Activated naive CD8-positive, alpha-beta T cell treated with anti-CD3 and anti-CD28 coated beads for 36 hours (primary cell): ENCODE measurements around the gene CSMD2. TPM values are rescaled to one million over a fixed set of nuclear protein-coding genes. Genes with fewer than 3 reads are reported as not detected.
A peak's percentile ranks its signal among the peaks of the same experiment; 100 is the strongest.

ENCODE experiments used
- DNase-seq: peaks from one replicate; pipeline ENCODE4 v3.0.0; 2021
- H3K27ac Mint-ChIP-seq: one replicate; pipeline ENCODE4 v1.8.0; 2022; ENCODE audit warnings: mild to moderate bottlenecking, moderate library complexity, mixed read lengths
- H3K27me3 Mint-ChIP-seq: one replicate; pipeline ENCODE4 v1.8.0; 2022; ENCODE audit warnings: mild to moderate bottlenecking, mixed read lengths
- H3K36me3 Mint-ChIP-seq: one replicate; pipeline ENCODE4 v1.8.0; 2021; ENCODE audit warnings: mild to moderate bottlenecking, mixed read lengths
- H3K4me1 Mint-ChIP-seq: one replicate; pipeline ENCODE4 v1.8.0; 2021; ENCODE audit warnings: mixed read lengths
- H3K4me3 Mint-ChIP-seq: one replicate; pipeline ENCODE4 v1.8.0; 2022; ENCODE audit warnings: mild to moderate bottlenecking, moderate library complexity, mixed read lengths
- H3K9me3 Mint-ChIP-seq: one replicate; pipeline ENCODE4 v1.8.0; 2022; ENCODE audit warnings: mixed read lengths
- total RNA-seq, 2 experiments: library from RNA; stranded (reverse); gene quantifications; one replicate each; pipeline ENCODE4 v1.2.3, GENCODE V29; 2021

The CSMD2 gene
- total RNA-seq, 2 experiments from 2014 or later, result not detected

GRCh38 chr1:33508151-33508550 lies 656.9 kb downstream of the CSMD2 start:
- Mint-ChIP-seq H3K4me3 (no peak overlapping the region), H3K4me1 (peaks cover 2% of the 10 kb centered on the region), H3K27me3 (peaks cover 3% of the 10 kb centered on the region), H3K9me3 (no peaks in the 10 kb centered on the region), H3K27ac (no peak overlapping the region), H3K36me3 (no peaks in the 10 kb centered on the region)
- DNase-seq, result no peak

- no peak overlapping the region for H3K27ac Mint-ChIP-seq
- no peaks in the 10 kb centered on the region for H3K36me3 Mint-ChIP-seq
- no peak overlapping the region for H3K4me3 Mint-ChIP-seq
- H3K9me3 Mint-ChIP-seq, result peaks cover under 1% of the 10 kb centered on the region
- no peak for DNase-seq
- peaks cover 2% of the 10 kb centered on the region for H3K4me1 Mint-ChIP-seq
- H3K27me3 Mint-ChIP-seq, result peaks cover 3% of the 10 kb centered on the region
Measured at GRCh38 chr1:33507661-33508060, 657.4 kb downstream of the CSMD2 start.

- Mint-ChIP-seq H3K4me1 (no peaks in the 10 kb centered on the region), H3K4me3 (no peak overlapping the region), H3K27me3 (no peaks in the 10 kb centered on the region), H3K27ac (no peak overlapping the region), H3K9me3 (peaks cover 4% of the 10 kb centered on the region), H3K36me3 (peaks cover 3% of the 10 kb centered on the region)
- DNase-seq, result no peak
Measured at GRCh38 chr1:33503506-33503905, 661.5 kb downstream of the CSMD2 start.

GRCh38 chr1:33502726-33503125 lies 662.3 kb downstream of the CSMD2 start:
- Mint-ChIP-seq H3K4me3 (no peak overlapping the region), H3K36me3 (peaks cover 6% of the 10 kb centered on the region), H3K9me3 (peaks cover 4% of the 10 kb centered on the region), H3K27ac (no peak overlapping the region), H3K4me1 (no peaks in the 10 kb centered on the region), H3K27me3 (no peaks in the 10 kb centered on the region)
- DNase-seq, result no peak

GRCh38 chr1:33501774-33502173 lies 663.3 kb downstream of the CSMD2 start:
- H3K4me3 Mint-ChIP-seq, result no peak overlapping the region
- H3K27ac Mint-ChIP-seq, result no peak overlapping the region
- no peak for DNase-seq
- peaks cover 11% of the 10 kb centered on the region for H3K9me3 Mint-ChIP-seq
- H3K4me1 Mint-ChIP-seq, result no peaks in the 10 kb centered on the region
- H3K27me3 Mint-ChIP-seq, result no peaks in the 10 kb centered on the region
- H3K36me3 Mint-ChIP-seq, result peaks cover 15% of the 10 kb centered on the region

GRCh38 chr1:33501309-33501708 lies 663.7 kb downstream of the CSMD2 start:
- Mint-ChIP-seq H3K27ac (no peak overlapping the region), H3K27me3 (no peaks in the 10 kb centered on the region)

GRCh38 chr1:33500547-33500946 lies 664.5 kb downstream of the CSMD2 start:
- H3K4me1 Mint-ChIP-seq, result no peaks in the 10 kb centered on the region
- no peak overlapping the region for H3K27ac Mint-ChIP-seq
- peaks cover 25% of the 10 kb centered on the region for H3K36me3 Mint-ChIP-seq
- peaks cover 18% of the 10 kb centered on the region for H3K9me3 Mint-ChIP-seq
- DNase-seq, result no peak
- H3K4me3 Mint-ChIP-seq, result no peak overlapping the region
- no peaks in the 10 kb centered on the region for H3K27me3 Mint-ChIP-seq

More at GRCh38 chr1:33501309-33501708, 663.7 kb downstream of the CSMD2 start:
- Mint-ChIP-seq H3K9me3 (peaks cover 14% of the 10 kb centered on the region), H3K4me1 (no peaks in the 10 kb centered on the region), H3K4me3 (no peak overlapping the region), H3K36me3 (peaks cover 17% of the 10 kb centered on the region)
- DNase-seq, result no peak

- Mint-ChIP-seq H3K4me1 (no peaks in the 10 kb centered on the region), H3K4me3 (no peak overlapping the region), H3K36me3 (peaks cover 53% of the 10 kb centered on the region), H3K27me3 (no peaks in the 10 kb centered on the region), H3K9me3 (peaks cover 42% of the 10 kb centered on the region), H3K27ac (no peak overlapping the region)
- no peak for DNase-seq
Measured at GRCh38 chr1:33497410-33497809, 667.6 kb downstream of the CSMD2 start.

GRCh38 chr1:33494929-33495328 lies 670.1 kb downstream of the CSMD2 start:
- DNase-seq, result no peak
- no peak overlapping the region for H3K27ac Mint-ChIP-seq
- no peaks in the 10 kb centered on the region for H3K27me3 Mint-ChIP-seq
- no peak overlapping the region for H3K4me3 Mint-ChIP-seq
- H3K4me1 Mint-ChIP-seq, result no peaks in the 10 kb centered on the region
- H3K9me3 Mint-ChIP-seq, result peaks cover 42% of the 10 kb centered on the region
- peaks cover 72% of the 10 kb centered on the region for H3K36me3 Mint-ChIP-seq

- Mint-ChIP-seq H3K9me3 (peaks cover 17% of the 10 kb centered on the region), H3K27ac (no peak overlapping the region), H3K36me3 (peaks cover 70% of the 10 kb centered on the region), H3K27me3 (no peaks in the 10 kb centered on the region), H3K4me1 (no peaks in the 10 kb centered on the region), H3K4me3 (no peak overlapping the region)
- no peak for DNase-seq
Measured at GRCh38 chr1:33488624-33489023, 676.4 kb downstream of the CSMD2 start.

GRCh38 chr1:33482412-33482811 lies 682.6 kb downstream of the CSMD2 start:
- peaks cover 9% of the 10 kb centered on the region for H3K9me3 Mint-ChIP-seq
- DNase-seq, result no peak
- no peak overlapping the region for H3K4me3 Mint-ChIP-seq
- no peaks in the 10 kb centered on the region for H3K4me1 Mint-ChIP-seq
- no peak overlapping the region for H3K27ac Mint-ChIP-seq
- H3K36me3 Mint-ChIP-seq, result peaks cover 43% of the 10 kb centered on the region
- no peaks in the 10 kb centered on the region for H3K27me3 Mint-ChIP-seq

- H3K27me3 Mint-ChIP-seq, result no peaks in the 10 kb centered on the region
- H3K4me3 Mint-ChIP-seq, result no peak overlapping the region
- DNase-seq, result no peak
- no peaks in the 10 kb centered on the region for H3K9me3 Mint-ChIP-seq
- peaks cover 3% of the 10 kb centered on the region for H3K4me1 Mint-ChIP-seq
- H3K36me3 Mint-ChIP-seq, result peaks cover 9% of the 10 kb centered on the region
- no peak overlapping the region for H3K27ac Mint-ChIP-seq
Measured at GRCh38 chr1:33477451-33477850, 687.6 kb downstream of the CSMD2 start.

GRCh38 chr1:33473900-33474299 lies 691.1 kb downstream of the CSMD2 start:
- DNase-seq, result no peak
- no peak overlapping the region for H3K4me3 Mint-ChIP-seq
- H3K27ac Mint-ChIP-seq, result no peak overlapping the region
- H3K36me3 Mint-ChIP-seq, result peaks cover 3% of the 10 kb centered on the region
- H3K9me3 Mint-ChIP-seq, result no peaks in the 10 kb centered on the region
- H3K4me1 Mint-ChIP-seq, result peaks cover 17% of the 10 kb centered on the region
- no peaks in the 10 kb centered on the region for H3K27me3 Mint-ChIP-seq

- Mint-ChIP-seq H3K36me3 (peaks cover 1% of the 10 kb centered on the region), H3K4me1 (peaks cover 17% of the 10 kb centered on the region), H3K4me3 (peak within 1 kb of the TSS; percentile 89), H3K9me3 (no peaks in the 10 kb centered on the region), H3K27ac (peak within 1 kb of the TSS; percentile 80), H3K27me3 (no peaks in the 10 kb centered on the region)
- DNase-seq, result peak; percentile 89
Measured at GRCh38 chr1:33472269-33472980, 692.6 kb downstream of the CSMD2 start, which contains the start of gene ZSCAN20. Gene ZSCAN20 (plus strand): TSS chr1:33472645. CDS start chr1:33479289, 6,644 bp downstream.

GRCh38 chr1:33471416-33471815 lies 693.6 kb downstream of the CSMD2 start:
- Mint-ChIP-seq H3K4me3 (no peak overlapping the region), H3K27ac (no peak overlapping the region), H3K9me3 (no peaks in the 10 kb centered on the region), H3K36me3 (peaks cover 1% of the 10 kb centered on the region), H3K27me3 (no peaks in the 10 kb centered on the region), H3K4me1 (peaks cover 17% of the 10 kb centered on the region)
- DNase-seq, result no peak

- peak; percentile 52 for DNase-seq
- no peak overlapping the region for H3K27ac Mint-ChIP-seq
- no peaks in the 10 kb centered on the region for H3K9me3 Mint-ChIP-seq
- H3K36me3 Mint-ChIP-seq, result peaks cover 1% of the 10 kb centered on the region
- peaks cover 17% of the 10 kb centered on the region for H3K4me1 Mint-ChIP-seq
- H3K4me3 Mint-ChIP-seq, result no peak overlapping the region
- no peaks in the 10 kb centered on the region for H3K27me3 Mint-ChIP-seq
Measured at GRCh38 chr1:33470495-33471012, 694.5 kb downstream of the CSMD2 start.
